HFF-Myc (cell line): ENCODE data around the gene PHTF2.

ENCODE experiments used
- DNase-seq: peaks from one replicate; pipeline ENCODE4 v3.0.0-alpha.2; 2011; ENCODE audit warnings: low read depth; ENCODE audit errors: extremely low read depth
- H3K4me3 ChIP-seq: replicated peaks from 2 replicates; pipeline ENCODE4 v1.5.1; 2011; ENCODE audit warnings: low read depth, mild to moderate bottlenecking, control low read depth, low read length
- TF ChIP-seq, protein P1 (sequence below): IDR thresholded peaks from 2 replicates; pipeline ENCODE4 v1.5.1; 2012; ENCODE audit warnings: mild to moderate bottlenecking, low read depth, low read length, control low read depth; ENCODE audit errors: missing control alignments

The PHTF2 gene

GRCh38 chr7:77811516-77812289, 13.1 kb downstream of the PHTF2 start:
- no peak for DNase-seq
- TF ChIP-seq, protein P1, sequence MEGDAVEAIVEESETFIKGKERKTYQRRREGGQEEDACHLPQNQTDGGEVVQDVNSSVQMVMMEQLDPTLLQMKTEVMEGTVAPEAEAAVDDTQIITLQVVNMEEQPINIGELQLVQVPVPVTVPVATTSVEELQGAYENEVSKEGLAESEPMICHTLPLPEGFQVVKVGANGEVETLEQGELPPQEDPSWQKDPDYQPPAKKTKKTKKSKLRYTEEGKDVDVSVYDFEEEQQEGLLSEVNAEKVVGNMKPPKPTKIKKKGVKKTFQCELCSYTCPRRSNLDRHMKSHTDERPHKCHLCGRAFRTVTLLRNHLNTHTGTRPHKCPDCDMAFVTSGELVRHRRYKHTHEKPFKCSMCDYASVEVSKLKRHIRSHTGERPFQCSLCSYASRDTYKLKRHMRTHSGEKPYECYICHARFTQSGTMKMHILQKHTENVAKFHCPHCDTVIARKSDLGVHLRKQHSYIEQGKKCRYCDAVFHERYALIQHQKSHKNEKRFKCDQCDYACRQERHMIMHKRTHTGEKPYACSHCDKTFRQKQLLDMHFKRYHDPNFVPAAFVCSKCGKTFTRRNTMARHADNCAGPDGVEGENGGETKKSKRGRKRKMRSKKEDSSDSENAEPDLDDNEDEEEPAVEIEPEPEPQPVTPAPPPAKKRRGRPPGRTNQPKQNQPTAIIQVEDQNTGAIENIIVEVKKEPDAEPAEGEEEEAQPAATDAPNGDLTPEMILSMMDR: no peak
- no peak overlapping the region for H3K4me3 ChIP-seq

GRCh38 chr7:77812290-77812685, 13.7 kb downstream of the PHTF2 start:
- TF ChIP-seq, protein P1: no peak
- no peak for DNase-seq
- H3K4me3 ChIP-seq: no peak overlapping the region

GRCh38 chr7:77813180-77813579, 14.6 kb downstream of the PHTF2 start:
- H3K4me3 ChIP-seq: no peak overlapping the region
- no peak for DNase-seq
- TF ChIP-seq, protein P1: no peak

DNA sequence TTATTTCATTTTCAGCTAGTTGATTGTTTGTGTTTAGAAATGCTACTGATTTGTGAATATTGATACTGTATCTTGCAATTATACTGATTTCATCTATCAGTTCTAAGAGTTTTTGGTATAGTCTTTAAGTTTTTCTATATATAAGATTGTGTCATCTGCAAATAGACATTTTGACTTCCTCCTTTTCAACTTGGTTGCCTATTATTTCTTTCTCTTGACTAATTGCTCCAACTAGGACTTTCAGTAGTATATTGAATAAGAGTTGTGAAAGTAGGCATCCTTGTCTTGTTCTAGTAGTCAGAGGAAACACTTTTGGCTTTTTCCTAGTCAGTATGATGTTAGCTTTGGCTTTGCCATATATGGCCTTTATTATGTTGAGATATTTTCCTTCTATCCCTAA, 20.4 kb downstream of the PHTF2 start:
- H3K4me3 ChIP-seq: no peak overlapping the region
- TF ChIP-seq, protein P1: no peak
- DNase-seq: no peak

DNA sequence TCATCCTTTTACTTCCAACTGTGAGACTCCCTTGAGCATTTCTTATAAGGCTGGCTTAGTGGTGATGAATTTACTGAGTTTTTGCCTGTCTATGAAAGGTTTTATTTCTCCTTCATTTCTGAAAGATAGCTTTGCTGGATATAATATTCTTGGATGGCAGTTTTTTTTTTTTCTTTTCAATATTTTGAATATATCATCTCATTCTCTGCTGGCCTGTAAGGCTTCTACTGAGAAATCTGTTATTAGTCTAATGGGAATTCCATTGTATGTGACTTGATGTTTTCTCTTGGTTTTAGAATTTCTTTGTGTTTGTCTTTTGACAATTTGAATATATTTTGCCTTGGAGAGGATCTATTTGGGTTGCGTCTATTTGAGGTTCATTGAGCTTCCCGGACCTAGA, 22.4 kb downstream of the PHTF2 start:
- no peak for DNase-seq
- TF ChIP-seq, protein P1: no peak
- no peak overlapping the region for H3K4me3 ChIP-seq

- TF ChIP-seq, protein P1: no peak
- DNase-seq: no peak
- H3K4me3 ChIP-seq: no peak overlapping the region
Measured at GRCh38 chr7:77822269-77822668, 23.7 kb downstream of the PHTF2 start.

DNA sequence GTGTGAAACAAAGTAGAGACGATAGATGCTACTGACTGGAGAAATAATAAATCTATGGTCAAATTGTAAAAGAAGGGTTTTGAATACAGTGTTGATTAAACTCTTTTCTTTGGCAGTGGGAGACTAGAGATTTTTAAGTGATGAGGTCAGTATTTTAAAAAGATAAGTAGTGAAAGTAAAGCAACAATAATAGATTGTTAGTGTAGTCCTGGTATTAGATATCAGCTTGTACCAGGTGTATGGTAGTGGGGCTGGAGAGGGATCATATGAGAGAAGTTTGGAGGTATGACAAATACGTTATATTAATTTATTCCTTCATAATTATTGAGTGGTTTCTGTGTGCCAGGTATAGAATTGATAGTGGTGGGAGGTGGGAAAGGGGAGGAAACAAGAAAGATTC, 25.2 kb downstream of the PHTF2 start:
- no peak overlapping the region for H3K4me3 ChIP-seq
- TF ChIP-seq, protein P1: no peak
- DNase-seq: no peak
